Astrocyte (in vitro differentiated cells and primary cell): ENCODE measurements around the gene ROR2. TPM values are rescaled to one million over a fixed set of nuclear protein-coding genes. Genes with fewer than 3 reads are reported as not detected.

Experiments used
- DNase-seq: peaks from one replicate; pipeline ENCODE4 v3.0.0-alpha.2; 2010; ENCODE audit warnings: low read depth
- FAIRE-seq: peaks from 2 replicates; lab custom pipeline; 2011; peaks lifted over from hg19 to GRCh38; lab: Jason Lieb, UNC
- H2AFZ ChIP-seq: 2 replicates; pipeline ENCODE4 v1.6.0; 2012; ENCODE audit warnings: low read depth, low read length, inconsistent platforms
- H3K27ac ChIP-seq: 2 replicates; pipeline ENCODE4 v1.5.1; 2011; ENCODE audit warnings: low read depth, low read length, inconsistent platforms
- H3K27me3 ChIP-seq: 2 replicates; pipeline ENCODE4 v1.6.0; 2011; ENCODE audit warnings: low read length, inconsistent platforms; ENCODE audit not compliant: insufficient read depth
- H3K36me3 ChIP-seq: 2 replicates; pipeline ENCODE4 v1.5.1; 2011; ENCODE audit warnings: low read length, inconsistent platforms; ENCODE audit not compliant: insufficient read depth
- H3K4me1 ChIP-seq: 2 replicates; pipeline ENCODE4 v1.5.1; 2011; ENCODE audit warnings: low read length, inconsistent platforms; ENCODE audit not compliant: insufficient read depth
- H3K4me2 ChIP-seq: 2 replicates; pipeline ENCODE4 v1.6.0; 2012; ENCODE audit warnings: low read length, inconsistent platforms
- H3K4me3 ChIP-seq: 2 replicates; pipeline ENCODE4 v1.5.1; 2011; ENCODE audit warnings: low read depth, mild to moderate bottlenecking, low read length, inconsistent platforms; ENCODE audit not compliant: insufficient read depth
- H3K79me2 ChIP-seq: 2 replicates; pipeline ENCODE4 v1.6.0; 2012; ENCODE audit warnings: mild to moderate bottlenecking, low read length, inconsistent platforms; ENCODE audit not compliant: insufficient read depth
- H3K9ac ChIP-seq: 2 replicates; pipeline ENCODE4 v1.6.0; 2012; ENCODE audit warnings: mild to moderate bottlenecking, low read length, inconsistent platforms
- H3K9me3 ChIP-seq: 2 replicates; pipeline ENCODE4 v1.5.1; 2012; ENCODE audit warnings: low read depth, mild to moderate bottlenecking, low read length, inconsistent platforms; ENCODE audit not compliant: insufficient read depth
- H4K20me1 ChIP-seq: 2 replicates; pipeline ENCODE4 v1.6.0; 2012; ENCODE audit warnings: low read length, inconsistent platforms; ENCODE audit not compliant: insufficient read depth
- H3K27ac Mint-ChIP-seq: one replicate; pipeline ENCODE4 v1.8.0; 2021; ENCODE audit warnings: mild to moderate bottlenecking, mixed read lengths; ENCODE audit not compliant: unreplicated experiment
- H3K27me3 Mint-ChIP-seq: one replicate; pipeline ENCODE4 v1.8.0; 2021; ENCODE audit warnings: low read depth, mixed read lengths; ENCODE audit not compliant: unreplicated experiment
- H3K36me3 Mint-ChIP-seq: one replicate; pipeline ENCODE4 v1.8.0; 2021; ENCODE audit warnings: low read depth, mixed read lengths; ENCODE audit not compliant: unreplicated experiment
- H3K4me1 Mint-ChIP-seq: one replicate; pipeline ENCODE4 v1.8.0; 2021; ENCODE audit warnings: low read depth, mixed read lengths; ENCODE audit not compliant: unreplicated experiment
- H3K4me3 Mint-ChIP-seq: one replicate; pipeline ENCODE4 v1.8.0; 2021; ENCODE audit warnings: mild to moderate bottlenecking, moderate library complexity, mixed read lengths; ENCODE audit not compliant: unreplicated experiment
- H3K9me3 Mint-ChIP-seq: one replicate; pipeline ENCODE4 v1.8.0; 2021; ENCODE audit warnings: mild to moderate bottlenecking, mixed read lengths; ENCODE audit not compliant: unreplicated experiment
- EZH2 ChIP-seq: IDR thresholded peaks from 2 replicates; pipeline ENCODE4 v1.6.1; 2012; ENCODE audit warnings: mild to moderate bottlenecking, low read length, inconsistent platforms; ENCODE audit not compliant: insufficient read depth
- total RNA-seq: library from RNA; stranded (reverse); gene quantifications from 2 replicates; pipeline ENCODE4 v1.2.1, GENCODE V29; 2021
- TF ChIP-seq, protein P1 (sequence below): IDR thresholded peaks from 2 replicates; pipeline ENCODE4 v1.5.1; 2011; ENCODE audit warnings: low read depth, mild to moderate bottlenecking, inconsistent platforms, low read length, moderate library complexity; ENCODE audit not compliant: insufficient read depth

ROR2 gene
- total RNA-seq, 1 donor from 2014 or later: 4.9 TPM

DNA sequence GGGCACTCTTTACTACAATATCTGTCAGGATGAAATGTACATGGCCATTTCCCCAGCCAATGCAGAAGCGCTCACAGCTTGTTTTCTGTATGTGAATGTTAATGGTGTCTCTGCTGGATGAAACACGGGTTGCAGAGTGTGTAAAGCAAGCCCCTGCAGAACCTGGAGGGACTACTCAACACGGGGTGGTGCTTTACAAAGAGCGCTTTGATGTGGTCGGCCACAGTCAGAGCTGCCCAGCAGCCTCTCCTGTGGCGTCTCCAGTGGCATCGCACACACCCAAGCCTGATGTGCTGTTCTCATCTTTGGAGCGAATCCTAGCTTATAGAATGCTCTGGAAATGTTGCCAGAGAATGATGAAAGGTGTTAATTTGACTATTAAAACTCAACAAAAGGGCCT lies 363.7 kb downstream of the ROR2 start:
- FAIRE-seq: no peak
- no peak for TF ChIP-seq EZH2
- TF ChIP-seq, protein P1, sequence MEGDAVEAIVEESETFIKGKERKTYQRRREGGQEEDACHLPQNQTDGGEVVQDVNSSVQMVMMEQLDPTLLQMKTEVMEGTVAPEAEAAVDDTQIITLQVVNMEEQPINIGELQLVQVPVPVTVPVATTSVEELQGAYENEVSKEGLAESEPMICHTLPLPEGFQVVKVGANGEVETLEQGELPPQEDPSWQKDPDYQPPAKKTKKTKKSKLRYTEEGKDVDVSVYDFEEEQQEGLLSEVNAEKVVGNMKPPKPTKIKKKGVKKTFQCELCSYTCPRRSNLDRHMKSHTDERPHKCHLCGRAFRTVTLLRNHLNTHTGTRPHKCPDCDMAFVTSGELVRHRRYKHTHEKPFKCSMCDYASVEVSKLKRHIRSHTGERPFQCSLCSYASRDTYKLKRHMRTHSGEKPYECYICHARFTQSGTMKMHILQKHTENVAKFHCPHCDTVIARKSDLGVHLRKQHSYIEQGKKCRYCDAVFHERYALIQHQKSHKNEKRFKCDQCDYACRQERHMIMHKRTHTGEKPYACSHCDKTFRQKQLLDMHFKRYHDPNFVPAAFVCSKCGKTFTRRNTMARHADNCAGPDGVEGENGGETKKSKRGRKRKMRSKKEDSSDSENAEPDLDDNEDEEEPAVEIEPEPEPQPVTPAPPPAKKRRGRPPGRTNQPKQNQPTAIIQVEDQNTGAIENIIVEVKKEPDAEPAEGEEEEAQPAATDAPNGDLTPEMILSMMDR: no peak
- Mint-ChIP-seq H3K36me3 (no peaks in the 10 kb centered on the region), H3K27ac (no peak overlapping the region), H3K4me1 (peaks cover 3% of the 10 kb centered on the region), H3K9me3 (no peaks in the 10 kb centered on the region), H3K27me3 (peaks cover 14% of the 10 kb centered on the region), H3K4me3 (no peak overlapping the region)
- Histone ChIP-seq H3K4me1 (no peaks in the 10 kb centered on the region), H3K27me3 (peaks cover 2% of the 10 kb centered on the region), H3K4me3 (no peak overlapping the region), H2AFZ (no peak overlapping the region), H3K27ac (no peak overlapping the region), H3K79me2 (no peaks in the 10 kb centered on the region), H3K9ac (no peak overlapping the region), H3K4me2 (no peak overlapping the region), H3K9me3 (no peaks in the 10 kb centered on the region), H3K36me3 (no peaks in the 10 kb centered on the region), H4K20me1 (no peaks in the 10 kb centered on the region)
- no peak for DNase-seq

DNA sequence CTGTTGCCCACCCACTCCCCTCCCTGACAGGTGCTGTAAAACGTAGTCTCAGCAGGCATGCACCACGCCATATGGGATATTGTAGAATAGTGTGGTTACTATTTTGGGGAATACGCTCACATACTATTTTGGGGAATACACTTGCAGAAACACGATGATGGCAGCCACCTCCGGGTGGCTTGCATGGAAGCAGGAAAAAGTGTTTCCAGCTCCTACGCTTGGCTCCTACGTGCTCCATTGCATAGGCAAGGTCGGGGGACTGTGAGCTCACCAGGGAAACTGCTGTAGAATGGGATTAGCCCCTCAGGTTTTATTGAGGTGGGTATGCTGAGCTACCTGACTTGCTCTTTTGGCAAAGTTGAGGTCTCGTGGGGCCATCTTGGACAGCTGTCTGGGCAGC lies 366.1 kb downstream of the ROR2 start:
- no peak overlapping the region for H3K9ac ChIP-seq
- TF ChIP-seq EZH2: no peak
- TF ChIP-seq, protein P1: no peak
- Mint-ChIP-seq H3K36me3 (no peaks in the 10 kb centered on the region), H3K4me1 (peaks cover 9% of the 10 kb centered on the region), H3K27ac (no peak overlapping the region), H3K4me3 (no peak overlapping the region), H3K27me3 (peaks cover 7% of the 10 kb centered on the region), H3K9me3 (no peaks in the 10 kb centered on the region)
- H3K4me1 ChIP-seq: no peaks in the 10 kb centered on the region
- no peak overlapping the region for H3K27ac ChIP-seq
- H3K36me3 ChIP-seq: no peaks in the 10 kb centered on the region
- no peak for FAIRE-seq
- no peaks in the 10 kb centered on the region for H3K79me2 ChIP-seq
- H4K20me1 ChIP-seq: no peaks in the 10 kb centered on the region
- no peak for DNase-seq
- peaks cover 3% of the 10 kb centered on the region for H3K27me3 ChIP-seq
- H3K9me3 ChIP-seq: no peaks in the 10 kb centered on the region
- no peak overlapping the region for H3K4me2 ChIP-seq
- no peak overlapping the region for H3K4me3 ChIP-seq
- no peak overlapping the region for H2AFZ ChIP-seq

DNA sequence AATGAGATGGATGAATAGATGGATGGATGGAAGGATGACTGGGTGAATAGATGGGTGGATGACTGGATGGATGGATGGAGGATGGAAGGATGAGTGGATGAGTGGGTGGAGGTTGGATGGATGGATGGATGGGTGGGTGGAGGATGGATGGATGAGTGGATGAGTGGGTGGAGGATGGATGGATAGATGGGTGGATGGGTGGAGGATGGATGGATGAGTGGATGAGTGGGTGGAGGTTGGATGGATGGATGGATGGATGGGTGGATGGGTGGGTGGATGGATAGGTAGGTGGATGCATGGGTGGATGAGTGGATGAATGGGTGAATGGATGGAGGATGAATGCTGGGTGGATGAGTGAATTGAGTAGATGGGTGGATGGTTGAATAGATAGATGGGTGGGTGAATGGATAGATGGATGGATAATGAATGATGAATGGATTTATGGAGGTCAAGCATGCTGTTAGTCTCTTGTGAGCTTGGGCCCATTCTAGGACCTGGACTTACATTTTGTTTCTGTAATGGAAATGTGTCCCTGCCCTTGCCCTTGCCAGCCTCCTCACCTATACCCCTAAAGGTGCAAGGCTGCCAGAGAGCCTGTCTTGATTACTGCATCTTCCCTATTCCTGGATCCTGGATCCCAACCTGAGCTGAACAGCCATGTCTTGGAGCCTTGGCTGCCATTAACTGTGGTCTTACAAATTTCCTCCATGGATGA lies 366.7 kb downstream of the ROR2 start:
- no peak overlapping the region for H3K27ac Mint-ChIP-seq
- Histone ChIP-seq H3K4me1 (no peaks in the 10 kb centered on the region), H3K79me2 (no peaks in the 10 kb centered on the region), H3K4me3 (no peak overlapping the region), H2AFZ (no peak overlapping the region), H3K27ac (no peak overlapping the region), H4K20me1 (no peaks in the 10 kb centered on the region), H3K36me3 (no peaks in the 10 kb centered on the region), H3K9ac (no peak overlapping the region), H3K4me2 (no peak overlapping the region), H3K9me3 (no peaks in the 10 kb centered on the region), H3K27me3 (peaks cover 9% of the 10 kb centered on the region)
- TF ChIP-seq, protein P1: no peak
- no peak for TF ChIP-seq EZH2
- DNase-seq (no peak), FAIRE-seq (no peak)
- no peak overlapping the region for H3K4me3 Mint-ChIP-seq
- H3K36me3 Mint-ChIP-seq: no peaks in the 10 kb centered on the region
- no peaks in the 10 kb centered on the region for H3K9me3 Mint-ChIP-seq
- H3K4me1 Mint-ChIP-seq: peaks cover 9% of the 10 kb centered on the region
- H3K27me3 Mint-ChIP-seq: peaks cover 4% of the 10 kb centered on the region
